Spleen (tissue), 11 donors: ENCODE data around the gene SYTL4. TPM values are rescaled to one million over a fixed set of nuclear protein-coding genes. Genes with fewer than 3 reads are reported as not detected.

ENCODE experiments used
- DNase-seq: peaks from one replicate; pipeline ENCODE4 v3.0.0-alpha.2; 2020
- H3K27ac ChIP-seq, 8 donors: fragments of 200-600 bp; sonication (generic) in 7 of 8; 1 replicate in 4 of 8; 2 replicates in 4 of 8; pipeline versions ENCODE4 v1.5.0 to v1.8.0; 2016 to 2021; ENCODE audit warnings: inconsistent platforms in 4 of 8, mild to moderate bottlenecking in 4 of 8, moderate library complexity in 1 of 8
- H3K27me3 ChIP-seq, 7 donors: fragments of 200-600 bp; sonication (generic) in 6 of 7; replicated peaks in 1 of 7; 1 replicate in 4 of 7; 2 replicates in 3 of 7; pipeline versions ENCODE4 v1.5.0 to v1.8.0; 2016 to 2021; ENCODE audit warnings: inconsistent platforms in 3 of 7, mild to moderate bottlenecking in 1 of 7
- H3K36me3 ChIP-seq, 6 donors: fragments of 200-600 bp; sonication (generic) in 5 of 6; 1 replicate in 4 of 6; 2 replicates in 2 of 6; pipeline versions ENCODE4 v1.5.0 to v1.8.0; 2016 to 2021; ENCODE audit warnings: inconsistent platforms in 2 of 6
- H3K4me1 ChIP-seq, 6 donors: fragments of 200-600 bp; sonication (generic) in 5 of 6; 1 replicate in 3 of 6; 2 replicates in 3 of 6; pipeline versions ENCODE4 v1.5.0 to v1.8.0; 2016 to 2021; ENCODE audit warnings: inconsistent platforms in 3 of 6
- H3K4me3 ChIP-seq, 8 donors: fragments of 200-600 bp; sonication (generic) in 7 of 8; 1 replicate in 4 of 8; 2 replicates in 4 of 8; pipeline versions ENCODE4 v1.5.0 to v1.8.0; 2016 to 2021; ENCODE audit warnings: inconsistent platforms in 4 of 8, mild to moderate bottlenecking in 4 of 8, moderate library complexity in 2 of 8
- H3K9me3 ChIP-seq, 8 donors: fragments of 200-600 bp; sonication (generic) in 7 of 8; 1 replicate in 4 of 8; 2 replicates in 4 of 8; pipeline versions ENCODE4 v1.5.0 to v1.8.0; 2016 to 2021; ENCODE audit warnings: inconsistent platforms in 4 of 8
- CTCF ChIP-seq, 11 experiments: fragments of 200-600 bp in 7 of 11; fragments of 450-650 bp in 4 of 11; sonication (generic) in 4 of 11; IDR thresholded peaks in 8 of 11; conservative IDR thresholded peaks in 3 of 11; 1 replicate in 7 of 11; 2 replicates in 4 of 11; pipeline versions ENCODE4 v1.4.0 to v1.8.0; 2016 to 2021; ENCODE audit warnings: antibody characterized with exemption in 11 of 11, inconsistent platforms in 4 of 11, mild to moderate bottlenecking in 1 of 11
- POLR2A ChIP-seq, 3 donors: fragments of 450-650 bp; IDR thresholded peaks; one replicate each; pipeline ENCODE4 v1.5.1; 2017; ENCODE audit warnings: antibody characterized with exemption in 3 of 3, mild to moderate bottlenecking in 1 of 3
- POLR2AphosphoS5 ChIP-seq, 3 donors: sonication (generic); formaldehyde crosslinking; IDR thresholded peaks; one replicate each; pipeline ENCODE4 v1.5.1; 2017; ENCODE audit warnings: antibody characterized with exemption in 3 of 3
- WGBS, 5 donors: extraction: QIAGEN DNeasy Blood & Tissue Kit in 3 of 5; methylation state at CpG; one replicate each; pipeline versions ENCODE4 v1.1.5 to v1.1.7; 2013 to 2018; 5-methylcytosine and 5-hydroxymethylcytosine counted together
- intact Hi-C: fragments of 100-400 bp; cut with DNase I; formaldehyde crosslinking; loops from one replicate; pipeline ENCODE4 v1.15.0; 2023; ENCODE audit warnings: low total_unique reads
- polyA plus RNA-seq, 3 donors: library from polyadenylated mRNA; stranded (reverse); fragments of 200-250 nt; gene quantifications; one replicate each; pipeline ENCODE4 v1.2.1, GENCODE V29; 2013
- total RNA-seq, 7 donors: library from RNA; depleted of rRNA in 3 of 7; stranded (reverse); fragments of >200 nt in 3 of 7; fragmentation: NEBNext Ultra II Directional in 4 of 7; extraction: Animal tissue kit (Norgen Biotek cat#: 25700) in 4 of 7; gene quantifications; one replicate each; pipeline versions ENCODE4 v1.1.0 to v1.2.1, GENCODE V29; 2016 to 2021
- donor health status: healthy with polysubstance abuse.
- donor health status: DM: no; HTN: no; CAD: no; lungs with moderate emphysema.
- donor health status: DM: no; HTN: no; CAD: no.
- donor health status: Bipolar disorder and iron deficiency.
- donor health status: healthy.
- donor health status: DM: no; HTN: no; CAD: no.
- donor health status: DM: yes; HTN: yes; CAD: no.

Gene SYTL4
- total and polyA plus RNA-seq, 10 donors = 1.2 to 16.8 (median 6.7) TPM

- no peak for DNase-seq
- TF ChIP-seq POLR2AphosphoS5 (IDR thresholded peaks at IDR 0.05) = no peak
- TF ChIP-seq CTCF (IDR thresholded peaks at IDR 0.05 in 8 of 11, conservative IDR thresholded peaks at IDR 0.05 in 3 of 11) = no peak
- no peak for TF ChIP-seq POLR2A (IDR thresholded peaks at IDR 0.05)
- H3K4me3 ChIP-seq = no peak overlapping the region
- no peak overlapping the region for H3K27ac ChIP-seq
- H3K27me3 ChIP-seq = no peaks in the 10 kb centered on the region
- 65 to 89% (median 79%) methylated on average over 5 of the region's 5 CpGs for WGBS, 5 donors
- no peaks in the 10 kb centered on the region for H3K36me3 ChIP-seq
- H3K4me1 ChIP-seq = peaks cover 0 to 15% (median 8%) of the 10 kb centered on the region in 6 donors
- no peaks in the 10 kb centered on the region for H3K9me3 ChIP-seq
- intact Hi-C loops = no loop called here
These were observed 54.2 kb downstream of the SYTL4 start for GRCh38 chrX:100677611-100678181.

- Histone ChIP-seq H3K4me3 (no peak overlapping the region), H3K27ac (no peak overlapping the region), H3K9me3 (no peaks in the 10 kb centered on the region), H3K36me3 (no peaks in the 10 kb centered on the region), H3K4me1 (peaks cover 0 to 15% (median 8%) of the 10 kb centered on the region in 6 donors), H3K27me3 (no peaks in the 10 kb centered on the region)
- DNase-seq = no peak
- TF ChIP-seq POLR2A (IDR thresholded peaks at IDR 0.05) (no peak), POLR2AphosphoS5 (IDR thresholded peaks at IDR 0.05) (no peak), CTCF (IDR thresholded peaks at IDR 0.05 in 8 of 11, conservative IDR thresholded peaks at IDR 0.05 in 3 of 11) (no peak)
- WGBS, 5 donors = 38 to 62% (median 43%) methylated on average over 1 to 2 of the region's 2 CpGs
- intact Hi-C loops = no loop called here
These were observed 57.2 kb downstream of the SYTL4 start for GRCh38 chrX:100674705-100675104.

GRCh38 chrX:100673397-100673953 is 58.4 kb downstream of the SYTL4 start:
- DNase-seq = no peak

More at GRCh38 chrX:100673397-100673953, 58.4 kb downstream of the SYTL4 start:
- Histone ChIP-seq H3K36me3 (no peaks in the 10 kb centered on the region), H3K4me1 (peaks cover 0 to 15% (median 8%) of the 10 kb centered on the region in 6 donors), H3K27me3 (no peaks in the 10 kb centered on the region), H3K4me3 (no peak overlapping the region), H3K27ac (no peak overlapping the region), H3K9me3 (no peaks in the 10 kb centered on the region)
- TF ChIP-seq CTCF (IDR thresholded peaks at IDR 0.05 in 8 of 11, conservative IDR thresholded peaks at IDR 0.05 in 3 of 11) = no peak
- TF ChIP-seq POLR2AphosphoS5 (IDR thresholded peaks at IDR 0.05) = no peak
- TF ChIP-seq POLR2A (IDR thresholded peaks at IDR 0.05) = no peak
- 50 to 85% (median 74%) methylated on average over 3 of the region's 3 CpGs for whole genome bisulfite sequencing, 5 donors
- intact Hi-C loops = no loop called here
